Stomach smooth muscle (tissue), 2 donors: ENCODE results near the gene ZNF470.
A peak's percentile ranks its signal among the peaks of the same experiment; 100 is the strongest.

Source experiments
- H3K27ac ChIP-seq: one replicate; pipeline ENCODE4 v1.7.0; 2013; ENCODE audit warnings: mild to moderate bottlenecking, low read length, inconsistent platforms
- H3K27me3 ChIP-seq, 2 donors: one replicate each; pipeline ENCODE4 v1.7.0; 2013; ENCODE audit warnings: low read length in 2 of 2; ENCODE audit not compliant: insufficient read depth in 2 of 2, control insufficient read depth in 1 of 2
- H3K36me3 ChIP-seq, 2 donors: one replicate each; pipeline ENCODE4 v1.7.0; 2013; ENCODE audit warnings: low read length in 2 of 2; ENCODE audit not compliant: control insufficient read depth in 2 of 2, insufficient read depth in 2 of 2
- H3K4me1 ChIP-seq: one replicate; pipeline ENCODE4 v1.7.0; 2013; ENCODE audit warnings: low read length; ENCODE audit not compliant: control insufficient read depth, insufficient read depth
- H3K4me3 ChIP-seq, 2 donors: one replicate each; pipeline ENCODE4 v1.7.0; 2013; ENCODE audit warnings: low read length in 2 of 2
- H3K9ac ChIP-seq, 2 donors: one replicate each; pipeline ENCODE4 v1.7.0; 2013; ENCODE audit warnings: low read length in 2 of 2, mild to moderate bottlenecking in 1 of 2
- H3K9me3 ChIP-seq, 2 donors: one replicate each; pipeline ENCODE4 v1.7.0; 2013; ENCODE audit warnings: low read length in 2 of 2; ENCODE audit not compliant: control insufficient read depth in 2 of 2
- donor health status: healthy.
- donor health status: Pancreatic carcinoma.

The ZNF470 gene

DNA sequence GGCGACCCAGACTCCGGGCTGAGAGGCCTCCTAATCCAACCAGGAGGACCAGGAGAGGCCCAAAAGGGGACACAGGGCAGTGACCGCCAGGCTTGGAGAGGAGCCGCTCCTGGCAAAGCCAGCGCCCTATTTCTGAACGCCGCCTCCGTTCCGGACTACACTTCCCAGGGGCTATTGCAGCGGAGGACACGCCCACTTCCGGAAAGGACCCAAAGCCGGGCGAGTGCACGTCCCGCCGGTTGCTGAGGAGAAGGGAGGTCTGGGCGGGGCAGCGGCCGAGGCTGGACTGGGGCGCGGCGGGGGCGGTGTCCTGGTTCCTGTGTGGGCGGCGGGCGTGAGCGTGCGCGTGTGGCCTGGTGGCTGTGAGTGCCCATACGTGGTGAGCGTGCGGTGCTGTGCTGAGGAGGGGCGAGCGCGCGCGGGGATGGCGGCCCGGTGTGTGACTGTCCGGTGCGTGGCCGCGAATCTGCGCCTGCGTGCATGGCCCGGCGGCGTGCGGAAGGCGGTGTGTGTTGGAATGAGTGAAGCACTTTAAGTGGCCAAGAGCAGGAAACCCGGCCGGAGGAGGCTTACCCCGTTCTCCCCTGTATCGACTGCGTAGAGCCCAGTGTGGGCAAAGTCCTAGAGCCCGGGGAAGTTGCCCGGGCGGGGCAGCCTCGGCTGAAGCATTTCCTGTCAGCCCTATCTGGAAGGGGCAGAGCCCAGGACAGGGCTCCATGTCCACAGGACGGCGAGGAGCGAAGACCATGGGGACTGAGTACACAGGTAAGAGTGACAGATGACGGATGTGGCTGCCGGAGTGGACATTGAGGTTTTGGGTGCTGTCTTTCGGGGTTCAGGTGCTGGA, at the start of gene ZNF470:
TSS of gene ZNF470 (plus strand) at position 195 of the 847 bp plus-strand sequence. CDS start 2,844 bp downstream, outside the sequence.
- Histone ChIP-seq H3K9me3 (peaks cover 19 to 31% of the 10 kb centered on the region in 2 donors), H3K4me3 (peak within 1 kb of the TSS; percentile 87 to 100), H3K9ac (peak within 1 kb of the TSS; percentile 79 to 88), H3K27me3 (no peaks in the 10 kb centered on the region), H3K36me3 (peaks cover 26% of the 10 kb centered on the region in 2 donors), H3K4me1 (peaks cover 11% of the 10 kb centered on the region), H3K27ac (peak within 1 kb of the TSS; percentile 75)

DNA sequence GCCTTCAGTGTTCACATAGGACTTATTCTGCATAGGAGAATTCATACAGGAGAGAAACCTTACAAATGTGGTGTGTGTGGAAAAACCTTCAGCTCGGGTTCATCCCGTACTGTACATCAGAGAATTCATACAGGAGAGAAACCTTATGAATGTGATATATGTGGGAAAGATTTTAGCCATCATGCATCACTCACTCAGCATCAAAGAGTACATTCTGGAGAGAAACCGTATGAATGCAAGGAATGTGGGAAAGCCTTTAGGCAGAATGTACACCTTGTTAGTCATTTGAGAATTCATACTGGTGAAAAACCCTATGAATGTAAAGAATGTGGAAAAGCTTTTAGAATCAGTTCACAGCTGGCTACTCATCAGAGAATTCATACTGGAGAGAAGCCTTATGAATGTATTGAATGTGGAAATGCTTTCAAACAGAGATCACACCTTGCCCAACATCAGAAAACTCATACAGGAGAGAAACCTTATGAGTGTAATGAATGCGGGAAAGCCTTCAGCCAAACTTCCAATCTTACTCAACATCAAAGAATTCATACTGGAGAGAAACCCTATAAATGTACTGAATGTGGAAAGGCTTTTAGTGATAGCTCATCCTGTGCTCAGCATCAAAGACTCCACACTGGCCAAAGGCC, 41.9 kb upstream of the ZNF470 start:
- peaks cover 61 to 72% of the 10 kb centered on the region in 2 donors for H3K9me3 ChIP-seq
- no peak overlapping the region for H3K27ac ChIP-seq
- H3K27me3 ChIP-seq, result no peaks in the 10 kb centered on the region
- H3K4me1 ChIP-seq, result no peaks in the 10 kb centered on the region
- peak overlapping the region in 1 of 2 donors; percentile 50 for H3K4me3 ChIP-seq
- no peak overlapping the region for H3K9ac ChIP-seq
- peaks cover 15 to 33% of the 10 kb centered on the region in 2 donors for H3K36me3 ChIP-seq

DNA sequence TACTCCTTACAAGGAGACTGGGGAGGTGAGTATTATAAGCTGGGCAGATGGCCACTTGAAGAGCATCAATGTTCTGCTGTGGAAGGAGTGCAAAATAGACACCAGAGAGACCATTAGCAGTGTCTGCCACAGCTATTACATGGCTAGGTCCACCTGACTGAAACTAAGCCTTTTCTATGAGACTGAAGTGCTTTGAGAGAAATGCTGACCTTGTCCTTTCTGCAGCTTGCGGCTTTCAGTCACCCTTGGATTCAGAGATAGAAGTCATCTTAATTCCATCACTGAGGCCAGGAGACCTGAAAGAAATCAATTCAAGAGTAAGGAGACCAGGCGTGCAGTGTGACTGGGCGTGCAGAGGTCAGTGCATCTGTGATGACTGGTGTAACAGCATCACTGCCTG, 29.8 kb upstream of the ZNF470 start:
- Histone ChIP-seq H3K4me1 (peaks cover 14% of the 10 kb centered on the region), H3K27ac (no peak overlapping the region), H3K36me3 (peaks cover 9 to 13% of the 10 kb centered on the region in 2 donors), H3K9me3 (peaks cover 15 to 18% of the 10 kb centered on the region in 2 donors), H3K9ac (no peak overlapping the region), H3K27me3 (no peaks in the 10 kb centered on the region), H3K4me3 (peak overlapping the region; percentile 75 to 94)

DNA sequence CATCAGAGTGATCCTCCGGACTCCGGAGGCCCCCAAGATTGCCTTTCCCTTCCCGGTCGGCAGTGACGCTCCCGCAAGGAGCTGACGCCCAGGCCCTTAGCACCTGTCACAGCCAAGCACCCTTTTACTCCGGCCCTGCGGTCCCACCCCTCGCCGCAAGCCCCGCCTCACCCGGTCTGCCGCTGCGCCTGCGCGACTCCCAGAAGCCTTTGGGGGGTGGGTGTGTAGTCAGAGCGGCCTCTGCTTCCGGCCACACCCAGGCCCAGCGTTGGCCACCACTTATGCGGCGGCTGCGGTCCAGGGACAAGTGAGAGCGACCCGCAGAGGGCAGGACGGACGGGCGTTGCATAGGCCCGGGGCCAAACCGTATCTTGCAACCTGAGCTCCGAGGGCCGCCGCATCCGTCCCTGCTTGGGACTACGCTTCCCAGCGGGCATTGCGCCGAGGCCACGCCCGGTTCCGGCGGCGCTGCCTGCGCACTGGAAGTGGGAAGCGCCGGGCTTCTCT, 29.0 kb upstream of the ZNF470 start:
- Histone ChIP-seq H3K27me3 (no peaks in the 10 kb centered on the region), H3K9me3 (peaks cover 15 to 16% of the 10 kb centered on the region in 2 donors), H3K27ac (peak overlapping the region; percentile 71)

DNA sequence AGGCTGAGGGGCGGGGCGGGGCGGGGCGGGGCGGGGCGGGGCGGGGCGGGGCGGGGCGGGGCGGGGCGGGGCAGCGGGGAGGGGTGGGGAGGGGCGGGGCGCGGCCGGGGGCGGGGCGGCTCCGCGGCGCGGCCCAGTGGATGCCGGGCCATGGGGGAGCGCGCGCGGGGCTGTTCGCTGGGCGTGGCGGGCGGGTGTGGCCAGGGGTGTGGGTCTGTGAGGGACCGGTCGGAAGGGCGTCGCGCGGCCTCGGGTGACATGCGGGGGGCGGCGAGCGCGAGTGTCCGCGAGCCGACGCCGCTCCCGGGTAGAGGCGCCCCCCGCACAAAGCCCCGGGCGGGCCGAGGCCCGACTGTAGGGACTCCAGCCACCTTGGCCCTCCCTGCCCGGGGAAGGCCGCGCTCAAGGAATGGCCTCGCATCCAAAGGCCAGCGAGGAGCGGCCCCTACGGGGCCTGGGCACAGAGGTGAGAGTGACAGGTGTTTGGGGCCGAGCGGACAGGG, 28.5 kb upstream of the ZNF470 start, which contains the start of gene ZFP28:
TSS of gene ZFP28 (plus strand) at position 188 of the 503 bp plus-strand sequence. CDS start at position 259, 71 bp downstream.
- H3K9me3 ChIP-seq, result peaks cover 11 to 16% of the 10 kb centered on the region in 2 donors
- H3K36me3 ChIP-seq, result peaks cover 9 to 14% of the 10 kb centered on the region in 2 donors
- H3K4me3 ChIP-seq, result peak within 1 kb of the TSS; percentile 85 to 94
- peak within 1 kb of the TSS; percentile 74 to 85 for H3K9ac ChIP-seq
- H3K4me1 ChIP-seq, result peaks cover 14% of the 10 kb centered on the region
- H3K27me3 ChIP-seq, result no peaks in the 10 kb centered on the region
- H3K27ac ChIP-seq, result peak within 1 kb of the TSS; percentile 71

More for the DNA sequence above, 29.0 kb upstream of the ZNF470 start:
- peak overlapping the region; percentile 74 to 85 for H3K9ac ChIP-seq
- peaks cover 14% of the 10 kb centered on the region for H3K4me1 ChIP-seq
- H3K36me3 ChIP-seq, result peaks cover 9 to 14% of the 10 kb centered on the region in 2 donors
- peak overlapping the region; percentile 75 to 94 for H3K4me3 ChIP-seq

DNA sequence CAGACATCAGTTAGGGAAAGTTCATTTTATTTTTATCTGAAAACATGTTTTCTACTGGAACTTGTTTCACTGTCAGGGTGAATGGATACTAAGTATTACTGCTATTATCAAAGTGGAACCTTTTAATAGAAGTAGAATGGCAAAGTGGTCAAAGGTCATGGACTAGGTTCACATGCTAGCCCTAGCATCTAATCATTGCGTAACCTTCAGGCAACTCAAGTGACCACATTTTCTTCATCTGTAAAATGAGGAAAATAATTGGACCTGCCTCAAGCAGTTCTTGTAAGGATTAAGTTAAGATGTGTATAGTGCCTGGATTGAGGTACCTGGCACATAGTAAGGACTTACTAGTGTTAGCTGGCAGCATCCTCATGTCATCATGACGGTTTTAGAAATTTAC, 23.5 kb upstream of the ZNF470 start:
- Histone ChIP-seq H3K27me3 (no peaks in the 10 kb centered on the region), H3K36me3 (peaks cover 28 to 46% of the 10 kb centered on the region in 2 donors), H3K27ac (no peak overlapping the region), H3K4me1 (peaks cover 9% of the 10 kb centered on the region), H3K4me3 (no peak overlapping the region), H3K9ac (no peak overlapping the region), H3K9me3 (peaks cover 10 to 27% of the 10 kb centered on the region in 2 donors)

DNA sequence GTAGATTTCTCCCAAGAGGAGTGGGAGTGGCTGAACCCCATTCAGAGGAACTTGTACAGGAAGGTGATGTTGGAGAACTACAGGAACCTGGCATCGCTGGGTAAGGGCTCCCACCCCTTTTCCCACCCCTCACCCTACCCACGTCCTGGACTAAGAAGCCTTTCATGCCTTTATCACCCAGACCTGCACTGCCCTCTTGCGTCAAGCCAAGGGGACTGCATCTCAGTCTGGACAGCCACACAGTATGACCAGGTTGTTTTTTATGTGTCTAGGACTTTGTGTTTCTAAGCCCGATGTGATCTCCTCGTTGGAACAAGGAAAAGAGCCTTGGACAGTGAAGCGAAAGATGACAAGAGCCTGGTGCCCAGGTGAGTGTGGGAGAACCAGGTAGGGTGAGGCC, 19.7 kb upstream of the ZNF470 start:
- peaks cover 20 to 44% of the 10 kb centered on the region in 2 donors for H3K9me3 ChIP-seq
- H3K9ac ChIP-seq, result no peak overlapping the region
- H3K36me3 ChIP-seq, result peaks cover 48 to 58% of the 10 kb centered on the region in 2 donors
- H3K4me3 ChIP-seq, result no peak overlapping the region
- no peaks in the 10 kb centered on the region for H3K4me1 ChIP-seq
- no peak overlapping the region for H3K27ac ChIP-seq
- H3K27me3 ChIP-seq, result no peaks in the 10 kb centered on the region

DNA sequence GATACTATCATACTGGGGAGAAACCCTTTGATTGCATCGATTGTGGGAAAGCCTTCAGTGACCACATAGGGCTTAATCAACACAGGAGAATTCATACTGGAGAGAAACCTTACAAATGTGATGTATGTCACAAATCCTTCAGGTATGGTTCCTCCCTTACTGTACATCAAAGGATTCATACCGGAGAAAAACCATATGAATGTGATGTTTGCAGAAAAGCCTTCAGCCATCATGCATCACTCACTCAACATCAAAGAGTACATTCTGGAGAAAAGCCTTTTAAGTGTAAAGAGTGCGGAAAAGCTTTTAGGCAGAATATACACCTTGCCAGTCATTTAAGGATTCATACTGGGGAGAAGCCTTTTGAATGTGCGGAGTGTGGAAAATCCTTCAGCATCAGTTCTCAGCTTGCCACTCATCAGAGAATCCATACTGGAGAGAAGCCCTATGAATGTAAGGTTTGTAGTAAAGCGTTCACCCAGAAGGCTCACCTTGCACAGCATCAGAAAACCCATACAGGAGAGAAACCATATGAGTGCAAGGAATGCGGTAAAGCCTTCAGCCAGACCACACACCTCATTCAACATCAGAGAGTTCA, 12.9 kb upstream of the ZNF470 start:
- Histone ChIP-seq H3K9ac (no peak overlapping the region), H3K36me3 (peaks cover 46 to 53% of the 10 kb centered on the region in 2 donors), H3K4me3 (peak overlapping the region in 1 of 2 donors; percentile 6), H3K4me1 (no peaks in the 10 kb centered on the region), H3K27me3 (no peaks in the 10 kb centered on the region), H3K9me3 (peaks cover 43 to 69% of the 10 kb centered on the region in 2 donors), H3K27ac (no peak overlapping the region)

DNA sequence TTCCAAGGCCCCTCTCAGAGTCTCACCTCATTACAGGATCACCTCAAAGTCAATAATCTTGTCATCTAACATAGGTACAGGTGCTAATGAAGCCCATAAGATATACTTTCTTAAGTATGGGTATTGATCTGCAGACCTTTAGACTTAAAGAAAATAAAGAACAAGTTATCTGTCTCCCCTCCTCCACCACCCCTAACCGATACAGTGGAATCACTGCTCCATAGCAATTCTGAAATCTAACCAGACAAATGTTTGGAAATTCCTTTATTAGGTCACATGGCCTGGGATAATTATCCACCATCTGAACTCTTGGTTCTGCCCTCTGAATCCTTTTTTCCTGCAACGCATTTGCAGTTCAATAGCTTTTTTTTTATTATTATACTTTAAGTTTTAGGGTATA, 4.5 kb upstream of the ZNF470 start:
- H3K36me3 ChIP-seq, result peaks cover 0 to 2% of the 10 kb centered on the region in 2 donors
- no peaks in the 10 kb centered on the region for H3K27me3 ChIP-seq
- peaks cover 5% of the 10 kb centered on the region for H3K4me1 ChIP-seq
- peaks cover 24 to 36% of the 10 kb centered on the region in 2 donors for H3K9me3 ChIP-seq
- no peak overlapping the region for H3K9ac ChIP-seq
- no peak overlapping the region for H3K27ac ChIP-seq
- peak overlapping the region in 1 of 2 donors; percentile 7 for H3K4me3 ChIP-seq

DNA sequence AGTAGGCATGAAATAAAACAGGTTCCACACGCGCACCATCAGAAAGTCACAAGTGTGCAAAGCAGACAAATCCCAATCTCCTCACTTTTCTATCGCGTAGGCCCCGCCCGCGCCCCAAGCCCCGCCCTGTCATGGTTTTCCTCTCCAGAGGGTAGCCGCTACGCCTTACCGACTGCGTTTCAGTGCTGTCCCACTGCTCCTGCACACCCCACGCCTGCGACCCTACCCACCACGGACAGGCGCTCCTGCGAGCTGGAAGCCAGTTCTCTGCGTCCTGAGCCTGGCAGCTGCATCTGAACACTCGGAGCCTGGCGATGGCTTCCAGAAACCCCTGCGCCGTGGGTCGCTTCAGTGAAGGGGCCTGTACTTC, 379 bp upstream of the ZNF470 start:
- peak overlapping the region; percentile 87 to 100 for H3K4me3 ChIP-seq
- H3K4me1 ChIP-seq, result peaks cover 11% of the 10 kb centered on the region
- H3K9me3 ChIP-seq, result peaks cover 24 to 36% of the 10 kb centered on the region in 2 donors
- peak overlapping the region; percentile 75 for H3K27ac ChIP-seq
- peaks cover 24 to 25% of the 10 kb centered on the region in 2 donors for H3K36me3 ChIP-seq
- H3K27me3 ChIP-seq, result no peaks in the 10 kb centered on the region
- H3K9ac ChIP-seq, result peak overlapping the region; percentile 79 to 88
